ENCODE data around the gene CSMD2.
"Not testable (repeated sequence)": the region's sequence is repeated elsewhere in the genome, so short reads cannot be mapped to it uniquely, and the experiment has no call there.

Gene CSMD2

DNA sequence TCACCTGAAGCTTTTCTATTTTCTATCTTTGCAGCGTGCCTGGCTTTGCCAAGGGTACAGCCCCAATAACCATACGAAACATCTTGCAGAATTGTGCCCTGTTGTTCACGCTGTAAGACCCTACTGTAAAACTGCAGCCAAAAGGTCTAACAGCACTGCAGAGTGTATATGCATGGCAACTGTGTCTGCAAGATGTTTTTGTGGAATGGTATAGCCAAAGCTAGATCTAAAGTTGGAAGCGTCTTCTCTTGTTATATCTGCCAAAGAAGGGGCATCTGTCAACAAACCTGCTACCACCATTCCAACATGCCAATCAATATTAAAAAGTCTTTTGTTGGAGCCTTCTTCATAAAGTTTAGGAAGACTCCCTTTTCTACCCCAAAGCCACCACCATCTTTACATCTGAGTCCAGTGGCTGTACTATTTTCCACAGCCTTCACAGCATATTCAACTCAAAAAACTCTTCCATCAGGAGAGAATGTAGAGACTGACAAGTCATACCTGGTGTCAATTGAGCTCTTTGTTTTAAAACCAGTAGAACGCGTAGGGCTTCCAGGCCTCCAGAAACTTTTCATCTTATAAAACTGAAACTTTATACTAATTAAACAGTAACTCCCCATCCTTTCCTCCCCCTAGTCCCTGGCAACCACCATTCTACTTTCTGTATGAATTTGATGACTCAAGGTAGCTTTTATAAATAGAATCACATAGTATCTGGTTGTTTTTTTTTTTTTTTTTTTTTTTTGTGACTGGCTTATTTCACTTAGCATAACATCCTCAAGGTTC is 652.6 kb downstream of the CSMD2 start:
- no peak for DNase-seq

DNA sequence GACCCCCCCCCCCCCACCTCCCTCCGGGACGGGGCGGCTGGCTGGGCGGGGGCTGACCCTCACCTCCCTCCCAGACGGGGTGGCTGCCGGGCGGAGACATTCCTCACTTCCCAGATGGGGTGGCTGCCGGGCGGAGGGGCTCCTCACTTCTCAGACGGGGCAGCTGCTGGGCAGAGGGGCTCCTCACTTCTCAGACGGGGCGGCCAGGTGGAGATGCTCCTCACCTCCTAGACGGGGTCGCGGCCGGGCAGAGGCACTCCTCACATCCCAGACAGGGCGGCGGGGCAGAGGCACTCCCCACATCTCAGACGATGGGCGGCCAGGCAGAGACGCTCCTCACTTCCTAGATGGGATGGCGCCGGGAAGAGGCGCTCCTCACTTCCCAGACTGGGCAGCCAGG is 655.8 kb downstream of the CSMD2 start:
- not testable (repeated sequence) for DNase-seq

DNA sequence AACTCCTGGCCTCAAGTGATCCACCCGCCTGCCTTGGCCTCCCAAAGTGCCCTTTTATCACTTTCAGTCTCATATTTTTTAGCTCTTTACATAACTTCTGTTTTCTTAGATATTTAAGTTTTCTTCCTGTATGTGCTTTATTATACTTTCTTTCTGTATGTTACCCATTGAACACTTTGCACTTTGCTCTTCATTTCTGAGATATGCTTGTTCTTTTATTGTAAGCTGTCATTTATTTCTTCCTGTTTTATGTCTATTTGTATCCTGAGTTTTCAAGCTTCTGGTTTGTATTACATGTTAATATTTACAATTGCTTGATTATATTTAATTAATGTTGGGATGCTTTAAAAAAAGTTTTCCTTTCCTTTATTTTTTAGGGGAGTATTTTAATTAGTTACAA is 656.9 kb downstream of the CSMD2 start:
- no peak for DNase-seq

DNA sequence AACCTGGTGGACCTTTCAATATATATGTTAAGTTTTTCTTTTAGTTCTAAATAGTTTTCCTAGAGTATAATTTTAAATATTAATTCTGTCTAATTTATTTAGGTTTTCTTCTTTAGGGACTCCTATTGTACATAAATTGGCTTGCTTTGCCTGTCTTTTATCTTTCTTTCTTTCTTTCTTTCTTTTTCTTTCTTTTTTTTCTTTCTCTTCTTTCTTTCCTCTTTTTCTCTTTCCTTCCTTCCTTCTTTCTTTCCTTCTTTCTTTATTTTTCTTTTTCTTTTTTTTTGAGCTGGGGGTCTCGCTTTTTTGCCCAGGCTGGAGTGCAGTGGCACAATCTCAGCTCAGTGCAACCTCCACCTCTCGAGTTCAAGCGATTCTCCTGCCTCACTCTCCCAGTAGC is 657.4 kb downstream of the CSMD2 start:
- DNase-seq: no peak

DNA sequence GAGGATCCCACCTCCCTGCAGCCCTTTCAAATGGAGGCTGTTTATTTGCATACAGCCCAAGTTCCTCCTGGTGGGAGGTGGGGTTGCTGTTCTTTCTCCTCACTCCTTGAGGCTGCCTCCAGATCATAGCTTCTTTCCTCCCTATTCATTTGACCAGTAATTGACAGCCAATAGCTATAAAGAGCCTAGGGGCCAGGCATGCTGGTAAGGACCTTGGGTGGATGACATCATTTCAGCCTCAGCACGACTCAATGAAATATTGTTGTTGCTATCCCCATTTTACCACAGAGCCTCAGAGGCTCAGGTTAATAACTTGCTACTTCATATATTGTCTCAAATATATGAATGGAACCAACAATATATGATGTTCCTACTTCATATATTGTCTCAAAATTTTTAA is 661.5 kb downstream of the CSMD2 start:
- DNase-seq: no peak

DNA sequence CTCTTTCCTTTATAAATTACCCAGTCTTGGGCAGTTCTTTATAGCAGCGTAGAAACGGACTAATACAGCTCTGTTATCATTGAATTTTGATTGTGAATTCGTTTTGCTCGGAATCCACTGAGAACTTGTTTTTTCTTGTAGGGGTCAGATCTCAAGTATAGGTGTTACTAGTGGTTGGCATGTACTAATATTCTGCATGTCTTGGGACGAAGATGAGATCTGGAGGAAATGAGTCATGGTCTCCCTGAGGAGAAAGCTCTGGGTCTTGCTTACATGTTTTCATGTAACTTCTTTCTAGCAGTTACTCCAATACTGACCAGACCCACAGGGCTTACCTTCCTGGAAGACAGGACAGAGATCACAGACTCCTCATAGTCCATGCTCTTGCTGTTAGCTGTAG is 662.3 kb downstream of the CSMD2 start:
- no peak for DNase-seq

DNA sequence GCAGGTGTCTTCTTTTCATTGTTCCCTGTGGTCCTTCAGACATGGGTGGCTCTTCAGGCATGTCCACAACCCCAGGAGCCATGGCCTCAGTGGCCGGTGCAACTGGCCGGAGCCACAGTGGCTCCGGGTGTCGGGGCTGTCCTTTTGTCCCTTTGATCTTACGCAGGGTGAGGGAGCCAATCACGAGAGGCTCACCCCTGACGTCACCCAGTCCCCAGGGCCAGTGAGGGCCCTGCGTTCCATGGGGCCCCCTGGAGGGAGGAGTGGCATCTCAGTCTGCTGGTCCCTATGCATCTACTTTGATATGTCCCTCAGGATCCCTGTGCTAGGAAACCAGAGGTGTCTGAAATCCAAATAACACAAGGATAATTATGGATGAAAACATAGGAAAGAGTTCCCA is 663.3 kb downstream of the CSMD2 start:
- no peak for DNase-seq

DNA sequence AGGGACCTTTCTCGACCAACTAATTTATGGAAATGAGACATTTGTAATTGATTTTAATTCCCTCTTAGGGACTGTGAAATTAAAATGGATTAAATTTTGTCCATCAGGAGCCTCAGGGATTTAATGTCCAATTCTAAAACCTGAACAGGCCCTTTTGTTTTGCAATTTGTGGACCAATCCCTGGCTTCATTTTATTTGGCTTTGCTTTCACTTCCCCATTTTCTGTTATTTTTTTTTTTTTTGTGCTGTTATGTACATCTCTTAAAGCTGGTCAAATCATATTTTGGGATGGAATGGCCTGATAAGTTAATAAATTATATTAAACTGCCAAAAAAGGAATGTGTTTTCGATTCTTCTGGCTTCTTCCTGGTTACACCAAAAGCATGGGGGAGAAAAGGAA is 663.7 kb downstream of the CSMD2 start:
- no peak for DNase-seq

DNA sequence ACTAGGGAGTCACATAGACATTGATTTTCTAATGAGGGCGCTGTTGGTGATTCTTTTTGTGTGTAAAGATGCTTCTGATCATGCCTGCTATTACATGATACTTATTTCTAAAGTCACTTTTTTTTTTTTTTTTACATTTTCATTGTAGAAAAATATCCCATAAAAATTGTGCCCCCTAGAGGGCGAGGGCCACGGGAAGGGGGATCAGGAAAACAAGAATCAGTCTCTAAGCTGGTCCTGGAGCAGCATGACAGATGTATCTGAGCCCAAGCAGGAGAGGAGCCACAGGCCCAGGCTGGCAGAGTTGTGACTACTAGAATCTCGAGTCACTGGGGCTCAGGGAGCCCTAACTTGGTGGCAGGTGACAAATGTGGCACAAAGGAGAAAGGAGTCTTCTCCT is 664.5 kb downstream of the CSMD2 start:
- no peak for DNase-seq

DNA sequence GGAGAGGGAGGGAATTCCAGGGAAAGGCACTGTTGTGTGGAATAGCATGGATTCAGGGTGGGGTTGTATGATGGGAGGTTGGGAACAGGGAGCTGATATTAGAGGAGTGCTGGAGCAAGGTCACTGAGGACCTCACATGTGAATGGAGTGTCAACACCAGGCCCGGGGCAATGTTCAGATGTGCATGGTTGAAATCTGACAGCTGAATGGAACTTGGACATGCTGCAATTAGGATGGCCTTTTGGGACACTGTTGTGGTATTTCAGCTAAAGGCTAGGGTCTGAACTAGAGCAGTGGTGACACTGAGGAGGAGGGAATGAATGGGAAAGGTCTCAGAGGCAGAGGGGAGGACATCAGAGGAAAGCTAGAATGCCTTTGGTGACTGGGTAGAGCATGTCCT is 667.6 kb downstream of the CSMD2 start:
- no peak for DNase-seq

DNA sequence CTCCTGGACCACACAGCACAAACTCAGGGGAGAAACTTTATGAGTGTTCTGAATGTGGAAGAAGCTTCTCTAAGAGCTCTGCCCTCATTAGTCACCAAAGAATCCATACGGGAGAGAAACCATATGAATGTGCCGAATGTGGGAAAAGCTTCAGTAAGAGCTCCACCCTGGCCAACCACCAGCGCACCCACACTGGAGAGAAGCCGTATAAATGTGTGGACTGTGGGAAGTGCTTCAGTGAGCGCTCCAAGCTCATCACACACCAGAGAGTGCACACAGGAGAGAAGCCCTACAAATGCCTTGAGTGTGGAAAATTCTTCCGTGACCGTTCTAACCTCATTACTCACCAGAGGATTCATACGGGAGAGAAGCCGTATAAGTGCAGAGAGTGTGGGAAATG is 670.1 kb downstream of the CSMD2 start:
- no peak for DNase-seq

DNA sequence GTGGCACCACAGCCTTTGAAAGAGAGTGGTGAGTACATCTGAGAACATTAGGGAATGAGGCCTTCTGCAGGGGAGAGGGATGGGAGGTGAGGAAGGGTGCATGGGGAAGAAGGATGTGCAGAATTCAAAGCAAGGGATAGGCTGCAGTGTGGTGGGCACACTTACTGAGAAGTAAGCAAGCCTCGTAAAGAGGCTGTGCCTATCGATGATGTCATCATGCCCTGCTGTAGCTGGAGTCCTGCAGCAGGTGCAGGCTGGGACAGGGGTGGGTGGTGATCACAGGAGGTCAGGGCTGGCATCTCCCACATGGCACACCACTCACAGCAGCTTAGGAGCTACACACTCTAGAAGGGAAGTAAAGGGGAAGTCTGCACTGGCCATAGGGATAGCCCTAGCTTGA is 676.4 kb downstream of the CSMD2 start:
- no peak for DNase-seq

DNA sequence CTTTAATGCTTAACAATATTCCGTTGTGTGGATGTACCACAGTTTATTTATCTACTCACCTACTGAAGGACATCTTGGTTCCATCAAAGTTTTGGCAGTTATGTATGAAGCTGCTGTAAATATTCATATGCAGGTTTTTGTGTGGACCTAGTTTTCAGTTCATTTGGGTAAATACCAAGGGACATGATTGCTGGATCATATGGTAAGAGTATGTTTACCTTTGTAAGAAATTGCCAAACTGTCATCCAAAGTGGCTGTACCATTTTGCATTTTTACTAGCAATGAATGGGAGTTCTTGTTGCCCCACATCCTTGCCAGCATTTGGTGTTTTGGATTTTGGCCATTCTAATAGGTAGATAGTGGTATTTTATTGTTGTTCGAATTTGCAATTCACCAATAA is 682.6 kb downstream of the CSMD2 start:
- DNase-seq: no peak

DNA sequence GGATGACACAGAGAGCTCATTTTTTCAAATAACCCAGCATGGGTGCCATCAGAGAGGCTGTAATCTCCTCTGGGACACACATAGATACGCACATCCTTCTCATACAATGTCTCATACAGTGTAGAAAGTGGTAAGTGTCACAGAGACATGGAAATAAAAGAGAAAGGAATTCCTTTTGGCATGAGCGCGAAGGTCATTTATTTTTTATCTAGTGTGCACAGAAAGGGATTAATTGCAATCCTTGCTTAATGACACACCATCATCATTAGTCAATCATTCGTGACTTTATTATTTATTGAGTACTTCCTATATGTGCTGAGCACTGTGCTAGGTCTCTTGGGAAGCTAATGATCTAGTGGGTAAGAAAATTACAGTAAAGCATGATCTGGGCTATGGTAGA is 687.6 kb downstream of the CSMD2 start:
- no peak for DNase-seq

DNA sequence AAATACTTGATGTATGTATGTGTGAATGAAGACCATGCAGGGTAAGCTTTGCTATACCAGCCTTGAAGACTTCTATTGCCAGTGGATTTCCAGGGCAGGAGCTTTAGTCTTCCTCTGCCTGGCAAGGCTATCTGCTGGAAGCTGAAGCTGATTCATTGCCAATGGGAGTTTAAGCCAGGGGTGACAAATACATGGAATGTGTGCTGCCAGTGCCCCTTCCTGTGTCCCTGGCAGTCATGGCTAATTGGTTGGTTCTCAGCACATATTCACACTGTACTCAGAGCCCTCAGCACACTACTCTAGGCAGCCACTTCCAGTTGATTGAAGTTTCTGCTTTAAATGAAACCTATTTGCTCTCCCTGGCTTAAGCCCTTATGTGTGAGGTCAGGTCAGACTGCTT is 691.1 kb downstream of the CSMD2 start:
- no peak for DNase-seq

DNA sequence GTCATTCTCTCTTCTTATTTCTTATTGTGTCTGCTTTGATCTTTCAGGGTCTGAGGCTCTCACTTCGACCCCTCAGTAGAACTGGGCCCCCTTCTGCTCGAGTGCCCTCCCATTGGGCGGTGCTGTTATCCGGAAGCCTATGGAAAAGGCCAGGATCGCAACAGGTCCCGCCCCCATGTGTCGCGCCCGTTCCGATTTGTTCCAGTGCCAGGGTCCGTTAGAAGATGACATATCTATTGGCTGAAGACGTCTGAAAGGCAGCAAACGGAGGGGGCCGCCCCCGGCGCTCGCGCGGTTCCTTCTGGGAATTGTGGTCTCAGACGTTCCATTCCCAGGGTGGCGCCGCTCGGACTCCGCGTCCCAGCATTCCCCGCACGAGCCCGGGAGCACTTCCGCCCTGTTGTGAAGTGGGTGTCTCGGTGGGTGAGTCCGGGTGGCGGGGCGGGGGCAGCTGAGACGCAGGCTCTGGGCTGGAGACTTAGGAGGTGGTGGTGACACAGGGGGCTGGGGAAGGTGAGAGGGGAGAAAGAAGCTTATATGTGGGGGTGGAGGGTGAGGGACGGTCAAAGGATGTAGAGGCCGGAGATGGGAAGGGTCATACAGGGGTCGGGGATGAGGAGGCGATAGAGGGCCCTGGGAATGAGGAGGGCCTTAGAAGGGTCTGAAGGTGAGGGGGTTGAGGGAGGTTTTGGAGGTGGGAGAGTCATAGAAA is 692.6 kb downstream of the CSMD2 start, which contains the start of gene ZSCAN20:
ZSCAN20 (plus strand) TSS at position 377 of the 712 bp plus-strand sequence. CDS start 6,644 bp downstream, outside the sequence.
- peak; percentile 98 for DNase-seq

DNA sequence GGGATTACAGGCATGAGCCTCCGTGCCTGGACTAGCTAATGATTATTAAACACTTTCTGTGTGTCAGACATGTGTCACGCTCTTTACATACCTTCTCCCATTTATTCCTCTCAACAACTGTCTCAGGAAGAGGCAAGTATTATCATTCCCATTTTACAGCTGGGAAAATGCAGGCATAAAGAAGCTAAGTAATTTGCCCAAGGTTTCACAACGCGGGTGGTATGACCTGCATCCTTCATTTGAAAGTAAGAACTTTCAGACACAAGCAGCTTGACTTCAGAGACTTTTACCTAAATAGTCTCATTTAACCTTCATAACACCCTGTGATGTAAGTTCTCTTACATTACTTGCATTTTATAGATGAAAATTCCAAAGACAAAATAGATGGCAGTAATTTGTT is 693.6 kb downstream of the CSMD2 start:
- no peak for DNase-seq

DNA sequence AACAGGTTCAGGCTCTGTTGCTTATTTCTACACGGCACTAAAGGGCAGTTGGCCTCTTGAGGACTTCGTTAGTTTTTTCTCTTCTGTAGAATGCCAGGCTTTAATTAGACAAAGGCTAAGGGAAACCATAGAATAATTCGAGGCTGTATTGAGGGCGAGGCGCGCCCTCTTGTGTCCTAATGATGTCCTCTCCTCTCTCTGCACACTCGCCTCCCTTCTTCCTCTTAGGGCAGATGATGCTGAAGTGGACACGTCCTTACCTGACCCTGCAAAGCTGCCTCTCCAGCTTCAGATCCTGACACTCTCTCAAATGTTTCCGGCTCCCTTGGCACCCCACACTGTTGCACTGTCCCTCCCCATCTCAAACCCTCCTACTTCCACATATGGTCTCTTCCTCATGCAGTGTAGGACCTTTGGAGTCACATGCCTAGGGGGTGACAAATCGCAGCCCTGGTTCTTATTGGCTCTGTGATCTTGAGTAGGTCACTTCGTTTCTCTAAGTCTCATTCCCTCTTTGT is 694.5 kb downstream of the CSMD2 start:
- peak; percentile 86 for DNase-seq

DNA sequence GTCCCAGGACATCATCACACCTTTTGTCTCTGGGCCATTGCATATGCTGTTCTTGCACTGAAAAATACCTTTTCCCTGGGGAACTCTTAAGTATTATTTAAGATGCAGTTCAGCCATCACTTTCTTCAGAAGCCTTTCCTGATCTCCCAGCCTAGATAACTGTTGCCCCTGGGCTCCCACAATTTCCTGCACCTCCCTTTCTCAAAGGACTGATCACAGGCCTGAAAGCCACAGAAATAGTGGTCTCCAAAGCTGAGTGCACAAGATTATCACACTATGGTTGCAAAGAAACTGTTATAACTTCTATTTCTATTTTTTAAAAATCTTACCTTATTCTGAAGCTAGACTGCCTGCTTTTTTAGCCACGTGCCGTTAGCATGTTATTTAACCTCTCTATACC is 695.3 kb downstream of the CSMD2 start:
- peak; percentile 10 for DNase-seq

DNA sequence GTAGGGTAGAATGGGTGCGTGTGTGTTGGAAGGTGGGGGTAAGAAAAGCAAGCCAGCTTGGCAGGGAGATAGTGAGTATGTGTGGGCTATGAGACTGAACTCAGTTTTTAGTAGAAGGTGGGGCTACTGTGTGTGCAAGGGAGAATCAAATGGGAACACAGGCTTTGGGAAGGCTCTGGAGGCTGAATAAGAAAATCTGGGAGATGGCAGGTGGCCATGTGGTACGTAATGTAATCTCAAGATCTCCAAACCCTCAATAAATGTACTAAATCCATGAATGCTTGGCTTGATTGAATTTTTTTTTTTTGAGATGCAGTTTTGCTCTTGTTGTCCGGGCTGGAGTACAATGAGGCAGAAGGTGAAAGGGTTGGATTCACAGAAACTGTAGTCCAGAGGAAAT is 696.1 kb downstream of the CSMD2 start:
- DNase-seq: no peak

DNA sequence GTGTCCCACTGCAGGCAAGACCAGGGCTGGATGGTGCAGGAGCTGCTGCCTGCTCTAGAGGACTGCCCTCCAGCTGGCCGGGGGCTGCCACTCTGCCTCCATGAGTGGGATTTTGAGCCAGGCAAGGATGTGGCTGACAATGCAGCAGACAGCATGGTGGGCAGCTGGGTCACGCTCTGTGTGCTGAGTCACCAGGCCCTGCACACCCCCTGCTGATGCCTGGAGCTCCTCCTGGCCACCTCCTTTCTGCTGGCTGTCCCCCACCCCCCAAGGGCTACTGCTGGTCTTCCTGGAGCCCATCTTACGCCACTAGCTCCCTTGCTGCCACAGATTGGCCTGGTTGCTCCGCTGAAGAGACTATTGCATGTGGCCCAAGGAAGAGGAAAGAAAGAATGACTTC is 696.5 kb downstream of the CSMD2 start:
- DNase-seq: no peak

DNA sequence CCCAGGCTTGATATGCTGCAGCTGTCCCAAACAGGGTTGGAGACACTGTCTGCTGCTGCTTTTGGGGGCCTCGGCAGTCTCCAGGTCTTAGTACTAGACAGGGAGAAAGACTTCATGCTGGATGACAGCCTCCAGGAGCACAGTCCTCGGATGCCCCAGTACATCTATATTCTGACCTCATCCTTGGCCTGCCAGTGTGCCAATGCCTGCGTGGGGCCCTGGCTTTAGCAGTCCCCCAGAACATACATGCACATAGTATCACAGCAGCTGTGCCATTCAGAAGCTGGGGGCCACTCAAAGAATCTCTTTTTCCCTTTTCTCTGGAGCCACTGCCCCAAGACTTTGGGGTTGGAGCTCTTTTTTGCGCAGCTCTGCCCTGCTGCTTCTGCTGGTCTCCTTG is 697.0 kb downstream of the CSMD2 start:
- DNase-seq: no peak

DNA sequence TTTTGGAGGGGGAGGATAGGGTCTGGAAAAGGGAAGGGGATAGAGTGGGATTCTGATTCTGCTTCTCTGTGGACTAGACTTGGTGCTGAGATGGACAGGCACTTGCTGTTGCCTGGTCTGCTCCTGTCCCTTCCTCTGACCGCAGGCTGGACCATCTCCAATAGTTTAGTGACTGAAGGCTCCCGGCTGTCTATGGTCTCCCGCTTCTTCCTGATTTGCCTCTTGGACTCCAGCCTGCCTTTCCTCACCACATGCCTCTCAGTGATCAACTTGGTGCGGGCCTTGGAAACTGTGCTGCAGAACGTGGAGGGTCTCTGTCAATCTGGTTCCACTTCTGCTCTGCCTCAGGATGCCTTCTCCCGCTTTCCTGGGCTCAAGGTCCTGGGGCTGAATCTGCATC is 698.9 kb downstream of the CSMD2 start:
- no peak for DNase-seq

DNA sequence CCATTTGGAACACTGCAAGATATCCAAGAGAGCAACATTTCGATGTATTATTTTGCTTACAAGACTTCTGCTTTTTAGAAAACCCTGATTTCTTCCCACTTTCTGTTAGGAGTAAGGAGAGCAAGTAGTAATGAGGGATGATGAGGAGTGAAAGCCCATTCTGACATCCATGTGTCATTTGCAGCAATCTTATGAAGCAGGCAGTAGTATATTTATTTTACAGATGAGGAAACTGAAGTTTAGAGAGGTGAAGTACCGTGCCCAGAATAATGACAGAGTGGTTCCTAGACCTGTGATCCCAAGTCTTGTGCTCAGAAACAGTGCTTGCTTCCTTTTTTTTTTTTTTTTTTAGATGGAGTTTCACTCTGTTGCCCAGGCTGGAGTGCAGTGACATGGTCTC is 699.7 kb downstream of the CSMD2 start:
- no peak for DNase-seq
